ENCODE results near the gene DGKI. TPM values are rescaled to one million over a fixed set of nuclear protein-coding genes. Genes with fewer than 3 reads are reported as not detected.

DGKI gene
- not detected in 2 replicates for total RNA-seq (2014; rRNA removed; shearing (Covaris generic); ENCODE audit: low replicate concordance)

GRCh38 chr7:137846827-137847567, at the start of gene DGKI:
TSS of gene DGKI (minus strand) at chr7:137846974.
- Histone ChIP-seq H3K4me2 (ENCODE audit: low read depth, low read length, poor library complexity, severe bottlenecking) (no peak within 1 kb of the TSS), H3K9me3 (ENCODE audit: low read length) (no peaks in the 10 kb centered on the region), H3K79me2 (ENCODE audit: low read length) (no peaks in the 10 kb centered on the region), H3K4me3 (ENCODE audit: low read length) (no peak within 1 kb of the TSS), H3K9me2 (replicated peaks; ENCODE audit: insufficient read depth, low read length) (no peaks in the 10 kb centered on the region), H3K4me1 (ENCODE audit: low read length) (no peaks in the 10 kb centered on the region), H3K27ac (ENCODE audit: low read length) (no peak within 1 kb of the TSS), H3K27me3 (ENCODE audit: low read length) (no peaks in the 10 kb centered on the region), H3K9ac (ENCODE audit: low read length) (no peak within 1 kb of the TSS), H2AFZ (ENCODE audit: low read length) (no peak within 1 kb of the TSS), H3K36me3 (ENCODE audit: insufficient read depth, low read length) (no peaks in the 10 kb centered on the region), H4K20me1 (ENCODE audit: insufficient read depth, low read depth, low read length) (no peaks in the 10 kb centered on the region)
- no peak for DNase-seq

- H2AFZ ChIP-seq (ENCODE audit: low read length), result no peak overlapping the region
- H3K9me3 ChIP-seq (ENCODE audit: low read length), result no peaks in the 10 kb centered on the region
- H3K36me3 ChIP-seq (ENCODE audit: insufficient read depth, low read length), result no peaks in the 10 kb centered on the region
- no peaks in the 10 kb centered on the region for H3K79me2 ChIP-seq (ENCODE audit: low read length)
- no peak overlapping the region for H3K4me3 ChIP-seq (ENCODE audit: low read length)
- H3K9me2 ChIP-seq (replicated peaks; ENCODE audit: insufficient read depth, low read length), result no peaks in the 10 kb centered on the region
- no peaks in the 10 kb centered on the region for H3K27me3 ChIP-seq (ENCODE audit: low read length)
- H3K4me1 ChIP-seq (ENCODE audit: low read length), result peaks cover 4% of the 10 kb centered on the region; the same call in 1 of the 2 replicates
- no peaks in the 10 kb centered on the region for H4K20me1 ChIP-seq (ENCODE audit: insufficient read depth, low read depth, low read length)
- no peak for DNase-seq
- H3K27ac ChIP-seq (ENCODE audit: low read length), result no peak overlapping the region
- H3K9ac ChIP-seq (ENCODE audit: low read length), result no peak overlapping the region
- H3K4me2 ChIP-seq (ENCODE audit: low read depth, low read length, poor library complexity, severe bottlenecking), result no peak overlapping the region
Observed at GRCh38 chr7:137895301-137896221, 48.8 kb upstream of the DGKI start.

- Histone ChIP-seq H3K27ac (ENCODE audit: low read length) (no peak overlapping the region), H3K4me1 (ENCODE audit: low read length) (peaks cover 4% of the 10 kb centered on the region; the same call in 1 of the 2 replicates), H3K9me2 (replicated peaks; ENCODE audit: insufficient read depth, low read length) (no peaks in the 10 kb centered on the region), H3K4me2 (ENCODE audit: low read depth, low read length, poor library complexity, severe bottlenecking) (no peak overlapping the region), H3K4me3 (ENCODE audit: low read length) (no peak overlapping the region), H3K9ac (ENCODE audit: low read length) (no peak overlapping the region), H3K9me3 (ENCODE audit: low read length) (no peaks in the 10 kb centered on the region), H3K79me2 (ENCODE audit: low read length) (no peaks in the 10 kb centered on the region), H2AFZ (ENCODE audit: low read length) (no peak overlapping the region), H3K36me3 (ENCODE audit: insufficient read depth, low read length) (no peaks in the 10 kb centered on the region), H3K27me3 (ENCODE audit: low read length) (no peaks in the 10 kb centered on the region), H4K20me1 (ENCODE audit: insufficient read depth, low read depth, low read length) (no peaks in the 10 kb centered on the region)
- no peak for DNase-seq
Observed at GRCh38 chr7:137893143-137893742, 46.5 kb upstream of the DGKI start.

GRCh38 chr7:137891016-137891655, 44.4 kb upstream of the DGKI start:
- no peak overlapping the region for H3K9ac ChIP-seq (ENCODE audit: low read length)
- H2AFZ ChIP-seq (ENCODE audit: low read length), result no peak overlapping the region
- H3K36me3 ChIP-seq (ENCODE audit: insufficient read depth, low read length), result no peaks in the 10 kb centered on the region
- no peaks in the 10 kb centered on the region for H3K27me3 ChIP-seq (ENCODE audit: low read length)
- no peaks in the 10 kb centered on the region for H3K79me2 ChIP-seq (ENCODE audit: low read length)
- H3K4me1 ChIP-seq (ENCODE audit: low read length), result no peaks in the 10 kb centered on the region
- H3K27ac ChIP-seq (ENCODE audit: low read length), result no peak overlapping the region
- no peaks in the 10 kb centered on the region for H3K9me3 ChIP-seq (ENCODE audit: low read length)
- no peaks in the 10 kb centered on the region for H4K20me1 ChIP-seq (ENCODE audit: insufficient read depth, low read depth, low read length)
- no peak overlapping the region for H3K4me2 ChIP-seq (ENCODE audit: low read depth, low read length, poor library complexity, severe bottlenecking)
- no peak overlapping the region for H3K4me3 ChIP-seq (ENCODE audit: low read length)
- DNase-seq, result no peak
- H3K9me2 ChIP-seq (replicated peaks; ENCODE audit: insufficient read depth, low read length), result no peaks in the 10 kb centered on the region

GRCh38 chr7:137890449-137890921, 43.7 kb upstream of the DGKI start:
- no peak overlapping the region for H3K27ac ChIP-seq (ENCODE audit: low read length)
- no peaks in the 10 kb centered on the region for H4K20me1 ChIP-seq (ENCODE audit: insufficient read depth, low read depth, low read length)
- no peaks in the 10 kb centered on the region for H3K4me1 ChIP-seq (ENCODE audit: low read length)
- no peak overlapping the region for H3K4me3 ChIP-seq (ENCODE audit: low read length)
- no peaks in the 10 kb centered on the region for H3K36me3 ChIP-seq (ENCODE audit: insufficient read depth, low read length)
- H3K27me3 ChIP-seq (ENCODE audit: low read length), result no peaks in the 10 kb centered on the region
- DNase-seq, result no peak
- no peaks in the 10 kb centered on the region for H3K79me2 ChIP-seq (ENCODE audit: low read length)
- H2AFZ ChIP-seq (ENCODE audit: low read length), result no peak overlapping the region
- H3K9ac ChIP-seq (ENCODE audit: low read length), result no peak overlapping the region
- no peaks in the 10 kb centered on the region for H3K9me3 ChIP-seq (ENCODE audit: low read length)
- H3K9me2 ChIP-seq (replicated peaks; ENCODE audit: insufficient read depth, low read length), result no peaks in the 10 kb centered on the region
- H3K4me2 ChIP-seq (ENCODE audit: low read depth, low read length, poor library complexity, severe bottlenecking), result no peak overlapping the region

GRCh38 chr7:137888241-137888640, 41.5 kb upstream of the DGKI start:
- Histone ChIP-seq H2AFZ (ENCODE audit: low read length) (no peak overlapping the region), H4K20me1 (ENCODE audit: insufficient read depth, low read depth, low read length) (no peaks in the 10 kb centered on the region), H3K36me3 (ENCODE audit: insufficient read depth, low read length) (no peaks in the 10 kb centered on the region), H3K79me2 (ENCODE audit: low read length) (no peaks in the 10 kb centered on the region), H3K27ac (ENCODE audit: low read length) (no peak overlapping the region), H3K4me2 (ENCODE audit: low read depth, low read length, poor library complexity, severe bottlenecking) (no peak overlapping the region), H3K4me1 (ENCODE audit: low read length) (no peaks in the 10 kb centered on the region), H3K9me2 (replicated peaks; ENCODE audit: insufficient read depth, low read length) (no peaks in the 10 kb centered on the region), H3K9me3 (ENCODE audit: low read length) (no peaks in the 10 kb centered on the region), H3K9ac (ENCODE audit: low read length) (no peak overlapping the region), H3K27me3 (ENCODE audit: low read length) (no peaks in the 10 kb centered on the region), H3K4me3 (ENCODE audit: low read length) (no peak overlapping the region)
- DNase-seq, result no peak

- no peak overlapping the region for H3K27ac ChIP-seq (ENCODE audit: low read length)
- no peak overlapping the region for H3K4me3 ChIP-seq (ENCODE audit: low read length)
- H3K9me3 ChIP-seq (ENCODE audit: low read length), result no peaks in the 10 kb centered on the region
- H3K27me3 ChIP-seq (ENCODE audit: low read length), result no peaks in the 10 kb centered on the region
- no peaks in the 10 kb centered on the region for H3K36me3 ChIP-seq (ENCODE audit: insufficient read depth, low read length)
- H4K20me1 ChIP-seq (ENCODE audit: insufficient read depth, low read depth, low read length), result no peaks in the 10 kb centered on the region
- no peaks in the 10 kb centered on the region for H3K4me1 ChIP-seq (ENCODE audit: low read length)
- no peaks in the 10 kb centered on the region for H3K79me2 ChIP-seq (ENCODE audit: low read length)
- H3K4me2 ChIP-seq (ENCODE audit: low read depth, low read length, poor library complexity, severe bottlenecking), result no peak overlapping the region
- DNase-seq, result no peak
- no peak overlapping the region for H3K9ac ChIP-seq (ENCODE audit: low read length)
- no peaks in the 10 kb centered on the region for H3K9me2 ChIP-seq (replicated peaks; ENCODE audit: insufficient read depth, low read length)
- H2AFZ ChIP-seq (ENCODE audit: low read length), result no peak overlapping the region
Observed at GRCh38 chr7:137886746-137887145, 40.0 kb upstream of the DGKI start.

Measured in Karpas-422 (cell line).